HCT116 (cell line): ENCODE measurements around the gene SKP2. TPM values are rescaled to one million over a fixed set of nuclear protein-coding genes. Genes with fewer than 3 reads are reported as not detected.

Source experiments
- ATAC-seq: fragments of 200-7000 bp; cut with Tn5 transposase; 2 replicates; pipeline ENCODE4 v1.9.1; 2020; ENCODE audit warnings: mild to moderate bottlenecking, moderate library complexity
- BruUV-seq: library from RNA; stranded (reverse); fragments of 400-500 nt; replicated peaks from 2 replicates; lab custom pipeline; 2021; lab: Mats Ljungman, UMichigan
- CTCF ChIA-PET: fragments of 300-600 bp; sonication (Branson Sonifier 250); formaldehyde crosslinking; loops from one replicate; lab custom pipeline; 2021; ENCODE audit warnings: antibody characterized with exemption; lab: Charles Lee
- POLR2A ChIA-PET: fragments of 300-600, 350-600 bp; sonication (Branson Sonifier 250); formaldehyde crosslinking; loops from one replicate; lab custom pipeline; 2021; ENCODE audit warnings: antibody characterized with exemption; lab: Charles Lee
- RAD21 ChIA-PET, 2 experiments: fragments of 300-600 bp; sonication (Branson Sonifier 250); formaldehyde crosslinking; loops; one replicate each; lab custom pipeline; 2023; ENCODE audit warnings: low total read pairs in 2 of 2; ENCODE audit not compliant: uncharacterized antibody in 2 of 2, unreplicated experiment in 2 of 2, low non-redundant PET in 1 of 2; lab: Charles Lee
- DNase-seq: peaks from one replicate; pipeline ENCODE4 v3.0.0-alpha.2; 2010; ENCODE audit warnings: low read depth, low spot score
- H2AFZ ChIP-seq: fragments of 200-600 bp; shearing (Covaris generic), sonication (generic); 2 replicates; pipeline ENCODE4 v1.6.1; 2017; ENCODE audit warnings: low read depth, mixed run types, mixed read lengths, antibody characterized with exemption, low read length; ENCODE audit not compliant: poor library complexity, severe bottlenecking
- H3K27ac ChIP-seq: 2 replicates; pipeline ENCODE4 v1.5.1; 2012; ENCODE audit warnings: low read depth, low read length
- H3K27me3 ChIP-seq: fragments of 200-600 bp; sonication (generic); 2 replicates; pipeline ENCODE4 v1.6.1; 2016; ENCODE audit warnings: mixed run types, low read length, mixed read lengths; ENCODE audit not compliant: insufficient read depth
- H3K36me3 ChIP-seq, 2 experiments: fragments of 200-500 bp in 1 of 2; fragments of 200-600 bp in 1 of 2; sonication (Bioruptor generic) in 1 of 2; sonication (generic) in 1 of 2; 2 replicates each; pipeline versions ENCODE4 v1.5.1 to v1.6.1; 2014 to 2016; ENCODE audit warnings: low read length in 2 of 2, inconsistent platforms in 1 of 2, mixed read lengths in 1 of 2, mixed run types in 1 of 2; ENCODE audit not compliant: insufficient read depth in 2 of 2, control insufficient read depth in 1 of 2
- H3K4me1 ChIP-seq, 2 experiments: fragments of 200-600 bp in 1 of 2; sonication (generic) in 1 of 2; 2 replicates each; pipeline versions ENCODE4 v1.5.1 to v1.6.1; 2012 to 2017; ENCODE audit warnings: low read length in 2 of 2, inconsistent platforms in 1 of 2, mild to moderate bottlenecking in 1 of 2, mixed read lengths in 1 of 2, mixed run types in 1 of 2, moderate library complexity in 1 of 2; ENCODE audit not compliant: insufficient read depth in 2 of 2, control insufficient read depth in 1 of 2
- H3K4me2 ChIP-seq: fragments of 200-600 bp; sonication (generic); 2 replicates; pipeline ENCODE4 v1.6.1; 2017; ENCODE audit warnings: mixed run types, low read length, mixed read lengths
- H3K4me3 ChIP-seq, 2 experiments: fragments of 200-600 bp in 1 of 2; sonication (generic) in 1 of 2; replicated peaks in 1 of 2; 2 replicates each; pipeline ENCODE4 v1.5.1; 2011 to 2016; ENCODE audit warnings: low read length in 2 of 2, control low read depth in 1 of 2, low read depth in 1 of 2, mild to moderate bottlenecking in 1 of 2, mixed read lengths in 1 of 2, mixed run types in 1 of 2
- H3K79me2 ChIP-seq: fragments of 200-600 bp; sonication (generic); 2 replicates; pipeline ENCODE4 v1.6.1; 2017; ENCODE audit warnings: mild to moderate bottlenecking, mixed run types, low read length, moderate library complexity, mixed read lengths; ENCODE audit not compliant: insufficient read depth
- H3K9ac ChIP-seq: fragments of 200-600 bp; sonication (generic); 2 replicates; pipeline ENCODE4 v1.6.1; 2016; ENCODE audit warnings: low read length, mixed read lengths
- H3K9me2 ChIP-seq: fragments of 200-600 bp; sonication (generic), shearing (Covaris generic); 2 replicates; pipeline ENCODE4 v1.6.1; 2017; ENCODE audit warnings: mixed run types, mild to moderate bottlenecking, moderate library complexity; ENCODE audit not compliant: insufficient read depth
- H3K9me3 ChIP-seq, 2 experiments: fragments of 200-500 bp in 1 of 2; fragments of 200-600 bp in 1 of 2; sonication (Bioruptor generic) in 1 of 2; sonication (generic) in 1 of 2; 2 replicates each; pipeline ENCODE4 v1.6.1; 2014 to 2017; ENCODE audit warnings: low read length in 2 of 2, mixed read lengths in 2 of 2, inconsistent platforms in 1 of 2, low read depth in 1 of 2, mild to moderate bottlenecking in 1 of 2, mixed run types in 1 of 2, moderate library complexity in 1 of 2; ENCODE audit not compliant: control insufficient read depth in 1 of 2, insufficient read depth in 1 of 2
- H4K20me1 ChIP-seq: fragments of 200-600 bp; sonication (generic), shearing (Covaris generic); 2 replicates; pipeline ENCODE4 v1.6.1; 2017; ENCODE audit warnings: mixed run types, mild to moderate bottlenecking, moderate library complexity; ENCODE audit not compliant: insufficient read depth
- ATF3 ChIP-seq: IDR thresholded peaks from 2 replicates; pipeline ENCODE4 v1.6.1; 2012
- CBX3 ChIP-seq: IDR thresholded peaks from 2 replicates; pipeline ENCODE4 v1.6.1; 2012; ENCODE audit warnings: low read depth
- CEBPB ChIP-seq: IDR thresholded peaks from 2 replicates; pipeline ENCODE4 v1.6.1; 2012; ENCODE audit warnings: low read depth
- EGR1 ChIP-seq: IDR thresholded peaks from 2 replicates; pipeline ENCODE4 v1.6.1; 2012; ENCODE audit warnings: low read depth
- ELF1 ChIP-seq: IDR thresholded peaks from 2 replicates; pipeline ENCODE4 v1.6.1; 2012; ENCODE audit warnings: low read depth, borderline replicate concordance
- JUND ChIP-seq: IDR thresholded peaks from 2 replicates; pipeline ENCODE4 v1.6.1; 2012
- POLR2A ChIP-seq: IDR thresholded peaks from 2 replicates; pipeline ENCODE4 v1.7.0; 2011; ENCODE audit warnings: borderline replicate concordance; ENCODE audit not compliant: insufficient read depth, insufficient read length; ENCODE audit errors: extremely low read depth
- RAD21 ChIP-seq: IDR thresholded peaks from 2 replicates; pipeline ENCODE4 v1.6.1; 2012; ENCODE audit warnings: low read depth, mild to moderate bottlenecking
- SIN3A ChIP-seq: IDR thresholded peaks from 2 replicates; pipeline ENCODE4 v1.6.1; 2012; ENCODE audit warnings: low read depth
- SP1 ChIP-seq: IDR thresholded peaks from 2 replicates; pipeline ENCODE4 v1.6.1; 2012; ENCODE audit warnings: low read depth
- SRF ChIP-seq: IDR thresholded peaks from 2 replicates; pipeline ENCODE4 v1.6.1; 2012; ENCODE audit warnings: low read depth
- YY1 ChIP-seq: IDR thresholded peaks from 2 replicates; pipeline ENCODE4 v1.6.1; 2011; ENCODE audit warnings: low read length, low read depth, moderate library complexity, mild to moderate bottlenecking; ENCODE audit not compliant: insufficient replicate concordance; ENCODE audit errors: extremely low read depth
- ZFX ChIP-seq: fragments of 450-650 bp; IDR thresholded peaks from 2 replicates; pipeline ENCODE4 v1.6.1; 2017
- ZNF274 ChIP-seq: fragments of 200-500 bp; sonication (Bioruptor generic); IDR thresholded peaks from 2 replicates; pipeline ENCODE4 v1.6.1; 2014; ENCODE audit warnings: mild to moderate bottlenecking, low read depth, low read length, inconsistent platforms
- intact Hi-C: fragments of 100-400 bp; cut with micrococcal nuclease; formaldehyde crosslinking; loops from 2 replicates; pipeline ENCODE4 v1.10.0; 2022
- total RNA-seq: library from RNA; stranded (reverse); gene quantifications from one replicate; pipeline ENCODE4 v1.2.1, GENCODE V29; 2021; ENCODE audit not compliant: unreplicated experiment
- TF ChIP-seq, protein P1 (sequence below): IDR thresholded peaks from 2 replicates; pipeline ENCODE4 v1.6.1; 2012
- TF ChIP-seq, protein P2 (sequence below): IDR thresholded peaks from 2 replicates; pipeline ENCODE4 v1.6.1; 2011; ENCODE audit warnings: mild to moderate bottlenecking, low read length, moderate library complexity; ENCODE audit not compliant: insufficient replicate concordance; ENCODE audit errors: extremely low read depth
- TF ChIP-seq, protein P3 (sequence below), 3 experiments: fragments of 200-600 bp in 1 of 3; sonication (generic) in 1 of 3; IDR thresholded peaks in 2 of 3; conservative IDR thresholded peaks in 1 of 3; 2 replicates each; pipeline ENCODE4 v1.5.1; 2012 to 2017; ENCODE audit warnings: low read depth in 2 of 3, low read length in 2 of 3, antibody characterized with exemption in 1 of 3, borderline replicate concordance in 1 of 3, control low read depth in 1 of 3, mild to moderate bottlenecking in 1 of 3, mixed read lengths in 1 of 3, mixed run types in 1 of 3, moderate library complexity in 1 of 3; ENCODE audit not compliant: insufficient read depth in 1 of 3

The SKP2 gene
- total RNA-seq, 1 experiment from 2014 or later, result 44.3 TPM

GRCh38 chr5:36199620-36200019, 47.7 kb downstream of the SKP2 start:
- H4K20me1 ChIP-seq, result no peaks in the 10 kb centered on the region
- ATAC-seq (no peak), DNase-seq (no peak)
- no peaks in the 10 kb centered on the region for H3K9me2 ChIP-seq
- H3K79me2 ChIP-seq, result no peaks in the 10 kb centered on the region
- ChIA-PET POLR2A (no interaction called here), RAD21 (no interaction called here), CTCF (no interaction called here)
- no peak overlapping the region for H3K9ac ChIP-seq
- H3K4me1 ChIP-seq, result no peaks in the 10 kb centered on the region
- TF ChIP-seq SIN3A (no peak), YY1 (no peak), CEBPB (no peak)
- intact Hi-C loops, result no loop called here
- no peaks in the 10 kb centered on the region for H3K9me3 ChIP-seq
- peaks cover 4 to 7% of the 10 kb centered on the region in 2 experiments; a peak in 2 of 4 replicates for H3K36me3 ChIP-seq
- no peak overlapping the region for H3K27ac ChIP-seq
- H2AFZ ChIP-seq, result no peak overlapping the region
- no peaks in the 10 kb centered on the region for H3K27me3 ChIP-seq
- BruUV-seq, result no TSS peak
- H3K4me2 ChIP-seq, result no peak overlapping the region
- H3K4me3 ChIP-seq, result no peak overlapping the region

DNA sequence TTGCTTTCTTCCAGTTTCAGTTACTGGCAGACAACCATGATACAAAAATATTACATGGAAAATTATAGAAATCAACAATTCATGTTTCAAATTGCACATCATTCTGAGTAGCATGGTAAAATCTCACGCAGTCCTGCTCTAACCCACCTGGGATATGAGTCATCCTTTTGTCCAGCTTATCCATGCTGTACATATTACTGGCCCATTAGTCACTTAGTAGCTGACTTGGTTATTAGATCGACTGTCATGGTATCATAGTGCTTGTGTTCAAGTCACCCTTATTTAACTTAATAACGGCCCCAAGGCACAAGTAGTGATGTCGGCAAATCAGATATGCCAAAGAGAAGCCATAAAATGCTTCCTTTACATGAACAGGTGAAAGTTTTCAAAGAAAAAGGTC, 48.6 kb downstream of the SKP2 start:
- Histone ChIP-seq H3K4me1 (no peaks in the 10 kb centered on the region), H3K9ac (no peak overlapping the region), H3K27me3 (no peaks in the 10 kb centered on the region), H3K9me2 (no peaks in the 10 kb centered on the region)
- POLR2A ChIA-PET, result no interaction called here
- DNase-seq, result no peak
- TF ChIP-seq, protein P1, sequence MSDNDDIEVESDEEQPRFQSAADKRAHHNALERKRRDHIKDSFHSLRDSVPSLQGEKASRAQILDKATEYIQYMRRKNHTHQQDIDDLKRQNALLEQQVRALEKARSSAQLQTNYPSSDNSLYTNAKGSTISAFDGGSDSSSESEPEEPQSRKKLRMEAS, result no peak
- TF ChIP-seq ELF1 (no peak), EGR1 (no peak), SRF (no peak), POLR2A (no peak), RAD21 (no peak), SIN3A (no peak), ATF3 (no peak), CBX3 (no peak), SP1 (no peak), ZNF274 (no peak), JUND (no peak), ZFX (no peak), YY1 (no peak)
- TF ChIP-seq, protein P2, sequence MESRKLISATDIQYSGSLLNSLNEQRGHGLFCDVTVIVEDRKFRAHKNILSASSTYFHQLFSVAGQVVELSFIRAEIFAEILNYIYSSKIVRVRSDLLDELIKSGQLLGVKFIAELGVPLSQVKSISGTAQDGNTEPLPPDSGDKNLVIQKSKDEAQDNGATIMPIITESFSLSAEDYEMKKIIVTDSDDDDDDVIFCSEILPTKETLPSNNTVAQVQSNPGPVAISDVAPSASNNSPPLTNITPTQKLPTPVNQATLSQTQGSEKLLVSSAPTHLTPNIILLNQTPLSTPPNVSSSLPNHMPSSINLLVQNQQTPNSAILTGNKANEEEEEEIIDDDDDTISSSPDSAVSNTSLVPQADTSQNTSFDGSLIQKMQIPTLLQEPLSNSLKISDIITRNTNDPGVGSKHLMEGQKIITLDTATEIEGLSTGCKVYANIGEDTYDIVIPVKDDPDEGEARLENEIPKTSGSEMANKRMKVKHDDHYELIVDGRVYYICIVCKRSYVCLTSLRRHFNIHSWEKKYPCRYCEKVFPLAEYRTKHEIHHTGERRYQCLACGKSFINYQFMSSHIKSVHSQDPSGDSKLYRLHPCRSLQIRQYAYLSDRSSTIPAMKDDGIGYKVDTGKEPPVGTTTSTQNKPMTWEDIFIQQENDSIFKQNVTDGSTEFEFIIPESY, result no peak
- TF ChIP-seq, protein P3, sequence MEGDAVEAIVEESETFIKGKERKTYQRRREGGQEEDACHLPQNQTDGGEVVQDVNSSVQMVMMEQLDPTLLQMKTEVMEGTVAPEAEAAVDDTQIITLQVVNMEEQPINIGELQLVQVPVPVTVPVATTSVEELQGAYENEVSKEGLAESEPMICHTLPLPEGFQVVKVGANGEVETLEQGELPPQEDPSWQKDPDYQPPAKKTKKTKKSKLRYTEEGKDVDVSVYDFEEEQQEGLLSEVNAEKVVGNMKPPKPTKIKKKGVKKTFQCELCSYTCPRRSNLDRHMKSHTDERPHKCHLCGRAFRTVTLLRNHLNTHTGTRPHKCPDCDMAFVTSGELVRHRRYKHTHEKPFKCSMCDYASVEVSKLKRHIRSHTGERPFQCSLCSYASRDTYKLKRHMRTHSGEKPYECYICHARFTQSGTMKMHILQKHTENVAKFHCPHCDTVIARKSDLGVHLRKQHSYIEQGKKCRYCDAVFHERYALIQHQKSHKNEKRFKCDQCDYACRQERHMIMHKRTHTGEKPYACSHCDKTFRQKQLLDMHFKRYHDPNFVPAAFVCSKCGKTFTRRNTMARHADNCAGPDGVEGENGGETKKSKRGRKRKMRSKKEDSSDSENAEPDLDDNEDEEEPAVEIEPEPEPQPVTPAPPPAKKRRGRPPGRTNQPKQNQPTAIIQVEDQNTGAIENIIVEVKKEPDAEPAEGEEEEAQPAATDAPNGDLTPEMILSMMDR (IDR thresholded peaks at IDR 0.05 in 2 of 3, conservative IDR thresholded peaks at IDR 0.05 in 1 of 3; ENCODE audit: borderline replicate concordance in 1 of 3, insufficient read depth in 1 of 3, low read depth in 2 of 3, low read length in 2 of 3), result no peak
- TF ChIP-seq, all 23 proteins: peak for 0
- no peak overlapping the region for H3K4me2 ChIP-seq
- H3K36me3 ChIP-seq, result peaks cover 4 to 7% of the 10 kb centered on the region in 2 experiments; a peak in 2 of 4 replicates
- ChIA-PET CTCF (no interaction called here), RAD21 (no interaction called here)
- no TSS peak for BruUV-seq
- no peak overlapping the region for H3K4me3 ChIP-seq
- intact Hi-C loops, result no loop called here
- no peak for ATAC-seq
- no peak overlapping the region for H2AFZ ChIP-seq
- no peaks in the 10 kb centered on the region for H3K9me3 ChIP-seq
- H3K79me2 ChIP-seq, result no peaks in the 10 kb centered on the region
- no peak overlapping the region for H3K27ac ChIP-seq
- no peaks in the 10 kb centered on the region for H4K20me1 ChIP-seq
